GM10847 (cell line): ENCODE measurements around the gene SAPCD2.

ENCODE experiments used
- POLR2A ChIP-seq: IDR thresholded peaks from 2 replicates; pipeline ENCODE4 v1.6.1; 2011; ENCODE audit not compliant: insufficient read length; ENCODE audit errors: extremely low read depth

The SAPCD2 gene

GRCh38 chr9:137065336-137065967, 4.9 kb downstream of the SAPCD2 start:
- TF ChIP-seq POLR2A, result no peak

GRCh38 chr9:137064880-137065164, 5.5 kb downstream of the SAPCD2 start:
- no peak for TF ChIP-seq POLR2A

- no peak for TF ChIP-seq POLR2A
These were observed 6.1 kb downstream of the SAPCD2 start for GRCh38 chr9:137064027-137064879.

GRCh38 chr9:137063311-137064026, 6.9 kb downstream of the SAPCD2 start:
- no peak for TF ChIP-seq POLR2A

- TF ChIP-seq POLR2A, result no peak
These were observed 8.0 kb downstream of the SAPCD2 start for GRCh38 chr9:137062384-137062783.

GRCh38 chr9:137058521-137059234, 11.7 kb downstream of the SAPCD2 start:
- no peak for TF ChIP-seq POLR2A

GRCh38 chr9:137057545-137057944, 12.8 kb downstream of the SAPCD2 start:
- TF ChIP-seq POLR2A, result no peak

GRCh38 chr9:137056739-137057415, 13.5 kb downstream of the SAPCD2 start:
- no peak for TF ChIP-seq POLR2A

GRCh38 chr9:137055385-137056364, 14.7 kb downstream of the SAPCD2 start:
- TF ChIP-seq POLR2A, result no peak

GRCh38 chr9:137054932-137055384, 15.4 kb downstream of the SAPCD2 start:
- TF ChIP-seq POLR2A, result no peak

GRCh38 chr9:137053944-137054931, 16.1 kb downstream of the SAPCD2 start, which contains the start of gene ENTPD2:
ENTPD2 (minus strand) TSS chr9:137054061; CDS start chr9:137053997, 64 bp downstream.
- TF ChIP-seq POLR2A, result no peak
